BLaER1 treated with 17β-estradiol and CSF1 and Interleukin-3, amounts not matched to agents 10 nM and 100 nM (cell line): Measurements from ENCODE around the gene EIF4EBP2.

Experiments
- H3K27ac ChIP-seq, 11 experiments: shearing (Covaris generic); formaldehyde crosslinking; 2 replicates each; pipeline ENCODE4 v1.8.1; 2022
- H3K27me3 ChIP-seq, 11 experiments: shearing (Covaris generic); formaldehyde crosslinking; 2 replicates each; pipeline ENCODE4 v1.8.1; 2022
- H3K36me3 ChIP-seq, 11 experiments: shearing (Covaris generic); formaldehyde crosslinking; 2 replicates each; pipeline ENCODE4 v1.8.1; 2022
- H3K4me1 ChIP-seq, 10 experiments: shearing (Covaris generic); formaldehyde crosslinking; 2 replicates each; pipeline ENCODE4 v1.8.1; 2022
- H3K4me2 ChIP-seq, 11 experiments: shearing (Covaris generic); formaldehyde crosslinking; 2 replicates each; pipeline ENCODE4 v1.8.1; 2022
- H3K4me3 ChIP-seq, 10 experiments: shearing (Covaris generic); formaldehyde crosslinking; 2 replicates each; pipeline ENCODE4 v1.8.1; 2022
- H3K9ac ChIP-seq, 11 experiments: shearing (Covaris generic); formaldehyde crosslinking; 2 replicates each; pipeline ENCODE4 v1.8.1; 2022
- H3K9me3 ChIP-seq, 11 experiments: shearing (Covaris generic); formaldehyde crosslinking; replicated peaks in 1 of 11; 2 replicates each; pipeline ENCODE4 v1.8.1; 2022
- H4K20me1 ChIP-seq, 11 experiments: shearing (Covaris generic); formaldehyde crosslinking; 2 replicates each; pipeline ENCODE4 v1.8.1; 2022
- Cebpa-rat ChIP-seq, 11 experiments: shearing (Covaris generic); IDR thresholded peaks; 2 replicates each; pipeline ENCODE4 v1.8.1; 2022

Gene EIF4EBP2

DNA sequence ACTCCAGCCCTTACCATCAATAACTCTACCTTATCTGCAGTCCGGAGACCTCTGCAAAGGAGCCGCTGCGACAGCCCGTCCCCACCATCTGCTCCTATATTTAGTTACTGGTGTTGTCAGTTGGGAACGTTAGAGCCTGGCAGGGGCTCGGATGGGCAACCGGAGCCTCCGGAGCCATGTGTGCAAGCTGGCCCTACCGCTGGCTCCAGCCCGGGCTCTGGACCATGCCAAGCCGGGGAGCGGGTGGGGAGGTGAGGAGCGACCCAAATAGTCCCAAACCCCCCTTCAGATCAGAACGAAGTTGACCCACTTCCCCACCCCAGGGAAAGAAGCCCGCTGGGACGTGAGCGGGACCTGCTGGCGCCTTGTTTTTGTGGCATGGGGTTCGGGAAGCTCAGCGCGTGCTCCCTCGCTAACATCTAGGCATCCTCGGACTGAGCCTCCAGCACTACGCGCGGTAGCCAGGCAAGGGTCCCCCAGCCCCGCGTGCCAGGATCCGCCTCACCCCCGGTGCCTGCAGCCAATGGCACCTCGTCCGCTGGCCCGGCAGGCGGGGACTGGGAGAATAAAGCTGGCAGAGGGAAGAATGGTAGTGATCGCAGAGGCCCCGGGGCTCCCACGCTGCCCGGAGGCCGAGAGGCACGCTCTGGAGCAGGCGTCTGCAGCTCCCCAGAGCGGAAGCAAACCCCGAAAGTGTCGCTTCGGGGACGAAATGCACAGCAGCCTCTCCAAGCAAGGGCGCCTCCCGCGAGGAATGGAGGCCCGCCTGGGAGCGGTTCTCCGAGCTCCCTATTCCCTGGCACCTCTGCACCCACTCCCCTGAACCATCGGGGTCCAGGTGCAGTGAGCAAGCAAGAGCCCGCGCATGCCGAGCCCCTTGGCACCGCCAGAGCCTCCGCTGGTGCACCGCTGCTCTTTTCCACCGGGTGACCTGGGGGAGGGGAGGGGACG lies 22.2 kb upstream of the EIF4EBP2 start:
- TF ChIP-seq Cebpa-rat (IDR thresholded peaks at IDR 0.05) = no peak
- Histone ChIP-seq H3K4me2 (peak overlapping the region; percentile 90 to 100 (median 98)), H3K9me3 (peaks cover 0 to 8% (median 5%) of the 10 kb centered on the region in 11 experiments; a peak in 11 of 22 replicates), H3K4me1 (peaks cover 8 to 23% (median 17%) of the 10 kb centered on the region in 10 experiments; a peak in 18 of 20 replicates), H4K20me1 (0 out of 22 replicates have a peak, but pooled peaks cover 0 to 8% (median 0%) of the 10 kb centered on the region in 11 experiments), H3K9ac (peak overlapping the region; percentile 29 to 85 (median 74); a peak in 20 of 22 replicates), H3K4me3 (peak overlapping the region; percentile 56 to 83 (median 73)), H3K27me3 (peaks cover 0 to 18% (median 0%) of the 10 kb centered on the region in 11 experiments; a peak in 5 of 22 replicates), H3K27ac (peak overlapping the region in 8 of 11 experiments; percentile 55 to 80 (median 62); a peak in 16 of 22 replicates), H3K36me3 (no peaks in the 10 kb centered on the region)

DNA sequence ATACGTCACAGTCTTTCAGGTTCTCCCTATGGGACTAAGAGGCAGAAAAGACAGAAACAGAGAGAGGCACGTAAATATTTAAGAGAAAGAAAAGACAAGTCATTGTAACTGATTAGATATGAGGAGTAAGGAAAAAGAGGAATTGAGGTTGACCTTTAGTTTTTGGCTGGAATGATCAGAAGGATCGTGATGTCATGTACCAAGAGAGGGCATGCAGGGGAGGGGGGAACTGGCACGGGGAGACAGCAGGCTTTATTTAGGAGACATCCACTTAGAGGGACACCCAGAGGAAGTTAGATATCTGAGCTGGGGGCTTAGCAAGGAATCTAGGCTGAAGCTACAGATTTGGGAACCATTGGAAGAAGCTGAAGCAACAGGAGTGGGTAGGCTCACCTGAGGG lies 12.3 kb upstream of the EIF4EBP2 start:
- Histone ChIP-seq H3K27ac (no peak overlapping the region), H3K4me2 (no peak overlapping the region), H4K20me1 (no peaks in the 10 kb centered on the region), H3K4me3 (no peak overlapping the region), H3K9ac (no peak overlapping the region), H3K27me3 (no peaks in the 10 kb centered on the region), H3K36me3 (no peaks in the 10 kb centered on the region), H3K9me3 (no peaks in the 10 kb centered on the region), H3K4me1 (peaks cover 0 to 6% (median 4%) of the 10 kb centered on the region in 10 experiments; a peak in 11 of 20 replicates)
- no peak for TF ChIP-seq Cebpa-rat (IDR thresholded peaks at IDR 0.05)

DNA sequence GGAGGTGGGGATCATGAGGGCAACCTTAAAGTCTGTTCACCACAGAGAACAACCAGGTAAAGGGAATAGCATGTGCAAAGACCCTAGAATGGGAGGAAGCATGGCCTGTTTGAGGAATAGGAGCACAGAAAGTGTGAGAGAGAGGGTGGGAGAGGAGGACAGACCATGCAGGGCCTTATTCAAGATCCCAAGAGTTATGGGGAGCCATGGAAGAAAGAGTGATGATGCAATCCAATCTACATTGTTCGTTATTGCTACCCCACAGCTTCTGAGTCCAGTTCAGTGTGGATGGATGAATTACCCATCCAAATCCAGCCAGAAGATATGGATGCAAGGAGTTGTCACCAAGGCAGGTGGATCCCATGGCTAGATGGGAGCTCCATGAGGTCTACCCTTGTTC lies 7.8 kb upstream of the EIF4EBP2 start:
- H3K4me3 ChIP-seq = no peak overlapping the region
- H3K36me3 ChIP-seq = no peaks in the 10 kb centered on the region
- no peak overlapping the region for H3K27ac ChIP-seq
- no peak overlapping the region for H3K9ac ChIP-seq
- H4K20me1 ChIP-seq = no peaks in the 10 kb centered on the region
- H3K9me3 ChIP-seq = no peaks in the 10 kb centered on the region
- H3K4me1 ChIP-seq = no peaks in the 10 kb centered on the region
- no peaks in the 10 kb centered on the region for H3K27me3 ChIP-seq
- no peak overlapping the region for H3K4me2 ChIP-seq
- TF ChIP-seq Cebpa-rat (IDR thresholded peaks at IDR 0.05) = peak in 3 of 11 experiments; percentile 36 to 76 (median 38); a peak in 3 of 22 replicates

DNA sequence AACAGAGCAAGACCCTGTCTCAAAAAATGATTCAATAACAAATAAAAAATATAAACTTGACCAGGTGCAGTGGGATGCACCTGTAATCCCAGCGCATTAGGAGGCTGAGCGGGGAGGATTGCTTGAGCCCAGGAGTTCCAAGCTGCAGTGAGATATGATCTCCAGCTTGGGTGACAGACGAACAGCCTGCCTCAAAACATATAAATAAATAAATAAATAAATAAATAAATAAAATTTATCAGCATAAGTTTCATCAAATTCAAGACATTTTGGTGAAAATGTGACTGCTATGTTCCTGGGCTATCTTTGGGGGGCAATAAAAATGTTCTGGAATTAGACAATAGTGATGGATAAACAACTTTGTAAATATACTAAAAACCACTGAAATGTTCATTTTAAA lies 4.8 kb upstream of the EIF4EBP2 start:
- Histone ChIP-seq H3K27me3 (no peaks in the 10 kb centered on the region), H4K20me1 (peaks cover 0 to 2% (median under 1%) of the 10 kb centered on the region in 11 experiments; a peak in 9 of 22 replicates), H3K4me1 (peaks cover 5 to 12% (median 8%) of the 10 kb centered on the region in 10 experiments; a peak in 19 of 20 replicates), H3K27ac (no peak overlapping the region), H3K36me3 (no peaks in the 10 kb centered on the region), H3K9me3 (no peaks in the 10 kb centered on the region), H3K4me2 (no peak overlapping the region), H3K9ac (no peak overlapping the region), H3K4me3 (no peak overlapping the region)
- no peak for TF ChIP-seq Cebpa-rat (IDR thresholded peaks at IDR 0.05)

DNA sequence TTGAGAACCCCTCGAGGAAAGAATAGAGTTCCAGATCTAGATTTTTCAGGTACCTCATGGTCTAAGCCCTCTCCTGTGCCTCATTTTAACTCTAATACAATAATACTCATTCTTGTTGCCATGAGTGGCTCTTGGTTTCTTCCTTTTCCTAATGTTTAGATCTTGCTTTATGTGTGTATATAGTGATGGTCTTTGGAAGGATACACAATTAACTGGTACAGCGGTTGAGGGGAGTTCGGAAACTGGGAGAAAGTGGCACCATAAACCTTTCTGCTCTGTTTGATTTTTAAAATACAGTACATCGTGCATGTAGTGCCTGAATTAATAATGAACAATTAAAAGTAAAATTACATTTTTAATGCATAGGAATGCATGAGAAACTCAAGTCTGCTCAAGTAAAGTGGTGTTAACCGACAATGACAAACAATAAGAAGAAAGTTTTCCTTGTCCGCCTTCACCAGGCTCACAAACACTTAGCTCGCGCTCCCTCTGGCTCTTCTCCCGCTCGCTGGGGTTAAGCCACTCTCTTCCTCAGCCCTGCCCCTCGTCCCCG lies 386 bp upstream of the EIF4EBP2 start:
- H4K20me1 ChIP-seq = peaks cover 24 to 37% (median 34%) of the 10 kb centered on the region in 11 experiments
- peak overlapping the region; percentile 65 to 98 (median 94) for H3K4me2 ChIP-seq
- H3K36me3 ChIP-seq = peaks cover 0 to 13% (median 5%) of the 10 kb centered on the region in 11 experiments; a peak in 12 of 22 replicates
- H3K27me3 ChIP-seq = no peaks in the 10 kb centered on the region
- H3K4me3 ChIP-seq = peak overlapping the region; percentile 87 to 99 (median 94); a peak in 19 of 20 replicates
- peaks cover 22 to 32% (median 28%) of the 10 kb centered on the region in 10 experiments for H3K4me1 ChIP-seq
- TF ChIP-seq Cebpa-rat (IDR thresholded peaks at IDR 0.05) = no peak
- peak overlapping the region in 9 of 11 experiments; percentile 92 to 99 (median 95); a peak in 16 of 22 replicates for H3K27ac ChIP-seq
- H3K9ac ChIP-seq = peak overlapping the region; percentile 92 to 99 (median 97); a peak in 20 of 22 replicates
- no peaks in the 10 kb centered on the region for H3K9me3 ChIP-seq

DNA sequence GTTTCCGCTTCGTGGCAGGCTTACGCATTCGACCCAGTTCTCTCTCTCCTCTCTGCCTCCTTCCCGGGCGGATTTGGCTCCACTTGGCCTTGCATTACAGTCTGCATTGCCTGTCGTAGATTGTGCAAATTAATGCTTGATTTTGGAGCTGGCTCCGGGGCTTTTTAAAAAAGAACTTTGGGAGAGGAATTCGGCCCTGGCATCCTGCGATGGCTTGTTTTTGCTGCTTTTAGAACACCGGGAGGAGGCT lies 767 bp downstream of the EIF4EBP2 start:
- Histone ChIP-seq H3K27ac (peak overlapping the region; percentile 80 to 99 (median 95)), H3K9me3 (no peaks in the 10 kb centered on the region), H4K20me1 (peaks cover 35 to 49% (median 45%) of the 10 kb centered on the region in 11 experiments), H3K9ac (peak overlapping the region; percentile 92 to 99 (median 97)), H3K4me3 (peak overlapping the region; percentile 87 to 99 (median 94)), H3K36me3 (peaks cover 2 to 25% (median 17%) of the 10 kb centered on the region in 11 experiments; a peak in 18 of 22 replicates), H3K4me2 (peak overlapping the region; percentile 89 to 99 (median 95)), H3K27me3 (no peaks in the 10 kb centered on the region), H3K4me1 (peaks cover 32 to 44% (median 39%) of the 10 kb centered on the region in 10 experiments)
- no peak for TF ChIP-seq Cebpa-rat (IDR thresholded peaks at IDR 0.05)

DNA sequence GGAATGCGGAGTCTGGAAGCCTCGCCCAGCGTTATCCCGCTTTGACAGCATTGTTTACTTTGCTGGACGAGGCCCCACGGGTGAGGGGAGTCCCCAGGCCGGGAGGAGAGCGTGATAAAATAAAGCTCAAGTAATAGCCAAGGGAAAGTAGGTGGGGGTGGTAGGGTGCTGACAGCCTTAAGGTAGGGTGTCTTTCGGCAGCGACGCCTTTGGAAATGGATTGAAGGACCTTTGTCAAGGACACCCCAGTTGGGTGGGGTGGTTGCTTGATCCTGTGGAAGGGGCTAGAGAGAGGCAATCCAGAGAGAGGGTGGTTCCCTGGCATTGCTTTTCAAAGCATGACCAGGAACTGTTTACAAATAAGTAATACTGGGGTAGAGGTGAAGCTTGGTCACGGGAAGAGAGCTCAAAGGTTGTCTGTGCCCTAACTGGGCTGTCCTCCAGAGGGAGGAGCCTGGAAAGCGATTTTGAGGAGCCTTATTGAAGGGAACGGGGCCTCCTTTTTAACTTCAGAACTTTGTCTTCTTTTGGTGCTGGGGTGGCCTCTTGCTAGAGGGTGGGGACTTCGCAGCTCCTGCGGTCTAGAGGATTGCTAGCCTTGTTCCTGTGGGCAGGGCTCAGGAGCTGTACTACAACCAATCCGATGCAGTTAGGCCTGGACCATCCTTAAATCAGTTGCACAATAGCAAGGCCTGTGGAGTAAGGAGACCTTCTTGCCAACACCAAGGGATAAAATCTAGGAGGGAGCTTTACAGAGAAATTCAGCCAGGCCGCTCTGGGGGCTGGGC lies 1.3 kb downstream of the EIF4EBP2 start:
- Histone ChIP-seq H4K20me1 (peaks cover 40 to 54% (median 50%) of the 10 kb centered on the region in 11 experiments), H3K4me3 (peak overlapping the region; percentile 87 to 99 (median 94)), H3K4me2 (peak overlapping the region; percentile 89 to 99 (median 95)), H3K36me3 (peaks cover 5 to 29% (median 22%) of the 10 kb centered on the region in 11 experiments; a peak in 18 of 22 replicates), H3K9me3 (no peaks in the 10 kb centered on the region), H3K9ac (peak overlapping the region; percentile 92 to 99 (median 97)), H3K27ac (peak overlapping the region; percentile 80 to 99 (median 95)), H3K4me1 (peaks cover 36 to 49% (median 44%) of the 10 kb centered on the region in 10 experiments), H3K27me3 (no peaks in the 10 kb centered on the region)
- peak; percentile 83 to 99 (median 97); a peak in 21 of 22 replicates for TF ChIP-seq Cebpa-rat (IDR thresholded peaks at IDR 0.05)

DNA sequence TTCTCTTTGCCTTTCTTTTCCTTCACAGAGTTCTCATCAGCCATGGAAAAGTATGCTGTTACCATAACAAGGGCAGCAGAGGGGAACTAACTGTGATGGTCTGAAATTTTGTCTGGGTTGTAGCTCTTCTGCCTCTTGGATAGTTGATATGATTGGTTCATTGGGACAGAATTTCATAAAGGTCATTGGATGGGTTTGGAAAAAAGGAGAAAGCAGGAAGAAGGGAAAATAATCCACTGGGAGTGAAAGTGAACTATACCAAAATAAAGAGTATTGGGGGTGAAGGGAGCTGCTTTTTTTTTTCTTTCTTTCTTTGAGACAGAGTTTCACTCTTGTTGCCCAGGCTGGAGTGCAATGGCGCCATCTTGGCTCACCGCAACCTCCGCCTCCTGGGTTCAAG lies 5.8 kb downstream of the EIF4EBP2 start:
- peaks cover 16 to 69% (median 59%) of the 10 kb centered on the region in 11 experiments; a peak in 21 of 22 replicates for H3K36me3 ChIP-seq
- peaks cover 83 to 92% (median 88%) of the 10 kb centered on the region in 11 experiments for H4K20me1 ChIP-seq
- no peak overlapping the region for H3K4me3 ChIP-seq
- no peak overlapping the region for H3K9ac ChIP-seq
- no peaks in the 10 kb centered on the region for H3K9me3 ChIP-seq
- peaks cover 42 to 56% (median 53%) of the 10 kb centered on the region in 10 experiments for H3K4me1 ChIP-seq
- TF ChIP-seq Cebpa-rat (IDR thresholded peaks at IDR 0.05) = no peak
- no peak overlapping the region for H3K27ac ChIP-seq
- peak overlapping the region in 8 of 11 experiments; percentile 1 to 44 (median 28); a peak in 6 of 22 replicates for H3K4me2 ChIP-seq
- no peaks in the 10 kb centered on the region for H3K27me3 ChIP-seq
